Stimulated activated effector memory CD8-positive, alpha-beta T cell treated with anti-CD3 and anti-CD28 coated beads, Interleukin-12 subunit alpha, Interleukin-12 subunit beta, amount 100 ng/mL, for 72 hours (primary cell): Measurements from ENCODE around the gene ZSWIM6.

Experiments
- ATAC-seq: fragments of 150-1000 bp; cut with Tn5 transposase; 2 replicates; pipeline ENCODE4 v1.10.0; 2021
- DNase-seq, 2 donors: peaks; one replicate each; pipeline ENCODE4 v3.0.0; 2021 to 2022; ENCODE audit warnings: low spot score in 2 of 2
- H3K27ac Mint-ChIP-seq: one replicate; pipeline ENCODE4 v1.8.0; 2022; ENCODE audit warnings: mild to moderate bottlenecking, mixed read lengths
- H3K36me3 Mint-ChIP-seq: one replicate; pipeline ENCODE4 v1.8.0; 2022; ENCODE audit warnings: mild to moderate bottlenecking, mixed read lengths
- H3K4me1 Mint-ChIP-seq: one replicate; pipeline ENCODE4 v1.8.0; 2022; ENCODE audit warnings: mixed read lengths
- H3K4me3 Mint-ChIP-seq: one replicate; pipeline ENCODE4 v1.8.0; 2022; ENCODE audit warnings: mild to moderate bottlenecking, mixed read lengths
- H3K9me3 Mint-ChIP-seq: one replicate; pipeline ENCODE4 v1.8.0; 2022; ENCODE audit warnings: mixed read lengths

ZSWIM6 gene

GRCh38 chr5:61331407-61332357 is at the start of gene ZSWIM6:
TSS of gene ZSWIM6 (plus strand) at chr5:61332258. CDS start at chr5:61332273, 15 bp downstream.
- Mint-ChIP-seq H3K4me1 (peaks cover 64% of the 10 kb centered on the region), H3K36me3 (peaks cover 60% of the 10 kb centered on the region), H3K9me3 (peaks cover 4% of the 10 kb centered on the region), H3K4me3 (peak within 1 kb of the TSS; percentile 88), H3K27ac (peak within 1 kb of the TSS; percentile 98)
- DNase-seq, result peak; percentile 91 to 98
- peak; percentile 85 for ATAC-seq

GRCh38 chr5:61283471-61283870 is 48.6 kb upstream of the ZSWIM6 start:
- Mint-ChIP-seq H3K4me1 (peaks cover 14% of the 10 kb centered on the region), H3K27ac (no peak overlapping the region)
- DNase-seq, result no peak

GRCh38 chr5:61285531-61285930 is 46.5 kb upstream of the ZSWIM6 start:
- Mint-ChIP-seq H3K36me3 (no peaks in the 10 kb centered on the region), H3K4me1 (peaks cover 3% of the 10 kb centered on the region), H3K9me3 (no peaks in the 10 kb centered on the region), H3K27ac (no peak overlapping the region), H3K4me3 (no peak overlapping the region)
- no peak for DNase-seq
- no peak for ATAC-seq

More at GRCh38 chr5:61283471-61283870, 48.6 kb upstream of the ZSWIM6 start:
- no peak overlapping the region for H3K4me3 Mint-ChIP-seq
- no peaks in the 10 kb centered on the region for H3K36me3 Mint-ChIP-seq
- no peaks in the 10 kb centered on the region for H3K9me3 Mint-ChIP-seq
- ATAC-seq, result peak; percentile 25

GRCh38 chr5:61286446-61287132 is 45.5 kb upstream of the ZSWIM6 start:
- Mint-ChIP-seq H3K27ac (no peak overlapping the region), H3K4me1 (no peaks in the 10 kb centered on the region), H3K9me3 (no peaks in the 10 kb centered on the region), H3K36me3 (no peaks in the 10 kb centered on the region), H3K4me3 (no peak overlapping the region)
- DNase-seq (no peak), ATAC-seq (no peak)

GRCh38 chr5:61287474-61287873 is 44.6 kb upstream of the ZSWIM6 start:
- no peaks in the 10 kb centered on the region for H3K36me3 Mint-ChIP-seq
- no peak overlapping the region for H3K27ac Mint-ChIP-seq
- DNase-seq, result no peak
- no peaks in the 10 kb centered on the region for H3K4me1 Mint-ChIP-seq
- ATAC-seq, result no peak
- no peaks in the 10 kb centered on the region for H3K9me3 Mint-ChIP-seq
- no peak overlapping the region for H3K4me3 Mint-ChIP-seq

- Mint-ChIP-seq H3K4me1 (no peaks in the 10 kb centered on the region), H3K27ac (no peak overlapping the region), H3K4me3 (no peak overlapping the region), H3K36me3 (no peaks in the 10 kb centered on the region), H3K9me3 (no peaks in the 10 kb centered on the region)
- no peak for ATAC-seq
- DNase-seq, result no peak
Observed at GRCh38 chr5:61289241-61289640, 42.8 kb upstream of the ZSWIM6 start.

- DNase-seq (no peak), ATAC-seq (no peak)
- no peaks in the 10 kb centered on the region for H3K9me3 Mint-ChIP-seq
- no peaks in the 10 kb centered on the region for H3K36me3 Mint-ChIP-seq
- no peak overlapping the region for H3K4me3 Mint-ChIP-seq
- H3K27ac Mint-ChIP-seq, result no peak overlapping the region
- no peaks in the 10 kb centered on the region for H3K4me1 Mint-ChIP-seq
Observed at GRCh38 chr5:61289669-61290306, 42.3 kb upstream of the ZSWIM6 start.

GRCh38 chr5:61290791-61291210 is 41.3 kb upstream of the ZSWIM6 start:
- Mint-ChIP-seq H3K4me3 (no peak overlapping the region), H3K4me1 (no peaks in the 10 kb centered on the region), H3K36me3 (no peaks in the 10 kb centered on the region), H3K27ac (no peak overlapping the region), H3K9me3 (no peaks in the 10 kb centered on the region)
- DNase-seq (no peak), ATAC-seq (no peak)

GRCh38 chr5:61292062-61292657 is 39.9 kb upstream of the ZSWIM6 start:
- Mint-ChIP-seq H3K4me3 (no peak overlapping the region), H3K36me3 (no peaks in the 10 kb centered on the region), H3K9me3 (no peaks in the 10 kb centered on the region), H3K27ac (no peak overlapping the region), H3K4me1 (no peaks in the 10 kb centered on the region)
- DNase-seq, result no peak
- no peak for ATAC-seq

GRCh38 chr5:61293071-61293470 is 39.0 kb upstream of the ZSWIM6 start:
- Mint-ChIP-seq H3K9me3 (no peaks in the 10 kb centered on the region), H3K27ac (no peak overlapping the region), H3K36me3 (no peaks in the 10 kb centered on the region), H3K4me3 (no peak overlapping the region), H3K4me1 (no peaks in the 10 kb centered on the region)
- ATAC-seq, result peak; percentile 31
- no peak for DNase-seq

GRCh38 chr5:61293873-61294272 is 38.2 kb upstream of the ZSWIM6 start:
- ATAC-seq (no peak), DNase-seq (no peak)
- H3K4me3 Mint-ChIP-seq, result no peak overlapping the region

GRCh38 chr5:61295365-61295764 is 36.7 kb upstream of the ZSWIM6 start:
- no peak for ATAC-seq
- Mint-ChIP-seq H3K4me1 (no peaks in the 10 kb centered on the region), H3K9me3 (no peaks in the 10 kb centered on the region), H3K4me3 (no peak overlapping the region), H3K27ac (no peak overlapping the region), H3K36me3 (no peaks in the 10 kb centered on the region)
- no peak for DNase-seq

More at GRCh38 chr5:61293873-61294272, 38.2 kb upstream of the ZSWIM6 start:
- H3K27ac Mint-ChIP-seq, result no peak overlapping the region
- H3K9me3 Mint-ChIP-seq, result no peaks in the 10 kb centered on the region
- H3K4me1 Mint-ChIP-seq, result no peaks in the 10 kb centered on the region
- H3K36me3 Mint-ChIP-seq, result no peaks in the 10 kb centered on the region

- Mint-ChIP-seq H3K4me1 (no peaks in the 10 kb centered on the region), H3K9me3 (no peaks in the 10 kb centered on the region), H3K4me3 (no peak overlapping the region), H3K27ac (no peak overlapping the region), H3K36me3 (no peaks in the 10 kb centered on the region)
- DNase-seq (no peak), ATAC-seq (no peak)
Observed at GRCh38 chr5:61298066-61298465, 34.0 kb upstream of the ZSWIM6 start.

GRCh38 chr5:61298580-61298979 is 33.5 kb upstream of the ZSWIM6 start:
- H3K4me3 Mint-ChIP-seq, result no peak overlapping the region
- H3K4me1 Mint-ChIP-seq, result no peaks in the 10 kb centered on the region

GRCh38 chr5:61299261-61299681 is 32.8 kb upstream of the ZSWIM6 start:
- no peak for DNase-seq
- Mint-ChIP-seq H3K4me1 (no peaks in the 10 kb centered on the region), H3K27ac (no peak overlapping the region), H3K9me3 (no peaks in the 10 kb centered on the region), H3K36me3 (no peaks in the 10 kb centered on the region), H3K4me3 (no peak overlapping the region)
- ATAC-seq, result no peak

More at GRCh38 chr5:61298580-61298979, 33.5 kb upstream of the ZSWIM6 start:
- no peak for DNase-seq
- ATAC-seq, result no peak
- no peaks in the 10 kb centered on the region for H3K36me3 Mint-ChIP-seq
- no peak overlapping the region for H3K27ac Mint-ChIP-seq
- H3K9me3 Mint-ChIP-seq, result no peaks in the 10 kb centered on the region
